Left ventricle myocardium inferior (tissue), 1 donor: ENCODE results near the gene DSTYK. TPM values are rescaled to one million over a fixed set of nuclear protein-coding genes. Genes with fewer than 3 reads are reported as not detected.
A peak's percentile ranks its signal among the peaks of the same experiment; 100 is the strongest.

Experiments used
- DNase-seq: peaks from one replicate; pipeline ENCODE4 v3.0.0-alpha.2; 2020
- H3K27ac ChIP-seq: fragments of 200-600 bp; replicated peaks from 2 replicates; pipeline ENCODE4 v1.8.0; 2021
- H3K27me3 ChIP-seq: fragments of 200-600 bp; 2 replicates; pipeline ENCODE4 v1.8.0; 2021; ENCODE audit warnings: low read depth
- H3K36me3 ChIP-seq: fragments of 200-600 bp; 2 replicates; pipeline ENCODE4 v1.8.0; 2021
- H3K4me1 ChIP-seq: fragments of 200-600 bp; 2 replicates; pipeline ENCODE4 v1.8.0; 2021
- H3K4me3 ChIP-seq: fragments of 200-600 bp; 2 replicates; pipeline ENCODE4 v1.8.0; 2021; ENCODE audit warnings: mild to moderate bottlenecking, moderate library complexity
- H3K9me3 ChIP-seq: fragments of 200-600 bp; replicated peaks from 2 replicates; pipeline ENCODE4 v1.8.0; 2021
- CTCF ChIP-seq: fragments of 200-600 bp; IDR thresholded peaks from 2 replicates; pipeline ENCODE4 v1.8.0; 2021; ENCODE audit warnings: antibody characterized with exemption, mild to moderate bottlenecking, borderline replicate concordance
- intact Hi-C: fragments of 100-400 bp; cut with micrococcal nuclease; formaldehyde crosslinking; loops from one replicate; pipeline ENCODE4 v1.11.0; 2022
- total RNA-seq: library from RNA; stranded (reverse); fragmentation: NEBNext Ultra II Directional; extraction: Animal tissue kit (Norgen Biotek cat#: 25700); gene quantifications from one replicate; pipeline ENCODE4 v1.2.1, GENCODE V29; 2021
- donor health status: DM: no; HTN: yes; CAD: no; lungs with severe emphysema.

DSTYK gene
- total RNA-seq, 1 donor from 2014 or later: 6.3 TPM

- no peak for DNase-seq
- no peak overlapping the region for H3K4me3 ChIP-seq
- no peaks in the 10 kb centered on the region for H3K27me3 ChIP-seq
- H3K27ac ChIP-seq: no peak overlapping the region
- TF ChIP-seq CTCF: no peak
- intact Hi-C loops: loop anchor here (10.0 kb wide), 1 partner anchor 105 kb away; no protein-coding TSS in a partner anchor
- no peaks in the 10 kb centered on the region for H3K36me3 ChIP-seq
- H3K4me1 ChIP-seq: peaks cover 33% of the 10 kb centered on the region
- no peaks in the 10 kb centered on the region for H3K9me3 ChIP-seq
These were observed 38.1 kb upstream of the DSTYK start for GRCh38 chr1:205249651-205250050.

GRCh38 chr1:205248793-205249601 lies 37.5 kb upstream of the DSTYK start:
- Histone ChIP-seq H3K27ac (no peak overlapping the region), H3K4me3 (no peak overlapping the region), H3K4me1 (peaks cover 33% of the 10 kb centered on the region), H3K9me3 (no peaks in the 10 kb centered on the region), H3K27me3 (peaks cover 5% of the 10 kb centered on the region), H3K36me3 (no peaks in the 10 kb centered on the region)
- intact Hi-C loops: no loop called here
- DNase-seq: peak; percentile 45
- TF ChIP-seq CTCF: no peak

- intact Hi-C loops: no loop called here
- Histone ChIP-seq H3K4me1 (peaks cover 33% of the 10 kb centered on the region), H3K27me3 (peaks cover 15% of the 10 kb centered on the region), H3K27ac (peak overlapping the region; percentile 24), H3K9me3 (no peaks in the 10 kb centered on the region), H3K36me3 (no peaks in the 10 kb centered on the region), H3K4me3 (no peak overlapping the region)
- no peak for DNase-seq
- TF ChIP-seq CTCF: no peak
These were observed 35.8 kb upstream of the DSTYK start for GRCh38 chr1:205247130-205247921.

- intact Hi-C loops: no loop called here
- H3K4me3 ChIP-seq: no peak overlapping the region
- no peak for DNase-seq
- peaks cover 33% of the 10 kb centered on the region for H3K4me1 ChIP-seq
- H3K9me3 ChIP-seq: no peaks in the 10 kb centered on the region
- peaks cover 5% of the 10 kb centered on the region for H3K36me3 ChIP-seq
- peaks cover 20% of the 10 kb centered on the region for H3K27me3 ChIP-seq
- TF ChIP-seq CTCF: no peak
- no peak overlapping the region for H3K27ac ChIP-seq
These were observed 35.0 kb upstream of the DSTYK start for GRCh38 chr1:205246351-205247119.

GRCh38 chr1:205245096-205245495 lies 33.6 kb upstream of the DSTYK start:
- no peak for TF ChIP-seq CTCF
- Histone ChIP-seq H3K36me3 (peaks cover 6% of the 10 kb centered on the region), H3K4me1 (peaks cover 33% of the 10 kb centered on the region), H3K27me3 (peaks cover 21% of the 10 kb centered on the region), H3K27ac (no peak overlapping the region), H3K9me3 (no peaks in the 10 kb centered on the region), H3K4me3 (no peak overlapping the region)
- intact Hi-C loops: no loop called here
- DNase-seq: no peak
